Stimulated activated CD4-positive, alpha-beta T cell treated with anti-CD3 and anti-CD28 coated beads, TNF-alpha, amount 100 ng/mL, for 24 hours (primary cell): ENCODE measurements around the gene NNMT.
"Not testable (repeated sequence)": the region's sequence is repeated elsewhere in the genome, so short reads cannot be mapped to it uniquely, and the experiment has no call there.

ENCODE experiments used
- DNase-seq, 3 experiments: peaks; one replicate each; pipeline ENCODE4 v3.0.0-alpha.2; 2020; ENCODE audit warnings: low read depth in 3 of 3

The NNMT gene

GRCh38 chr11:114310095-114310494 is 13.9 kb downstream of the NNMT start:
- no peak for DNase-seq

GRCh38 chr11:114311946-114312345 is 15.7 kb downstream of the NNMT start:
- no peak for DNase-seq

GRCh38 chr11:114314096-114314495 is 17.9 kb downstream of the NNMT start:
- no peak for DNase-seq

- DNase-seq = no peak
Observed at GRCh38 chr11:114315749-114316368, 19.7 kb downstream of the NNMT start.

GRCh38 chr11:114316980-114317786 is 21.0 kb downstream of the NNMT start:
- no peak for DNase-seq

- no peak for DNase-seq
Observed at GRCh38 chr11:114317787-114318137, 21.6 kb downstream of the NNMT start.

GRCh38 chr11:114318361-114318760 is 22.2 kb downstream of the NNMT start:
- no peak for DNase-seq

- DNase-seq = no peak
Observed at GRCh38 chr11:114319716-114320328, 23.6 kb downstream of the NNMT start.

- DNase-seq = no peak
Observed at GRCh38 chr11:114321621-114322257, 25.5 kb downstream of the NNMT start.

GRCh38 chr11:114322934-114323333 is 26.7 kb downstream of the NNMT start:
- no peak for DNase-seq

GRCh38 chr11:114326151-114326550 is 30.0 kb downstream of the NNMT start:
- no peak for DNase-seq

- no peak for DNase-seq
Observed at GRCh38 chr11:114326776-114327175, 30.6 kb downstream of the NNMT start.

GRCh38 chr11:114330373-114330772 is 34.2 kb downstream of the NNMT start:
- no peak for DNase-seq

GRCh38 chr11:114340311-114341131 is 44.3 kb downstream of the NNMT start:
- DNase-seq = no peak

- DNase-seq = not testable (repeated sequence)
Observed at GRCh38 chr11:114341667-114342066, 45.5 kb downstream of the NNMT start.

GRCh38 chr11:114342476-114342875 is 46.3 kb downstream of the NNMT start:
- DNase-seq = no peak

GRCh38 chr11:114343020-114343419 is 46.8 kb downstream of the NNMT start:
- no peak for DNase-seq

GRCh38 chr11:114343493-114343892 is 47.3 kb downstream of the NNMT start:
- DNase-seq = no peak

- no peak for DNase-seq
Observed at GRCh38 chr11:114344494-114344893, 48.3 kb downstream of the NNMT start.

- DNase-seq = no peak
Observed at GRCh38 chr11:114345575-114346222, 49.5 kb downstream of the NNMT start.

GRCh38 chr11:114346709-114347141 is 50.5 kb downstream of the NNMT start:
- DNase-seq = no peak
